DMS114 treated with DMSO at 0.1 percent for 48 hours (cell line): Measurements from ENCODE around the gene RBBP4.
A peak's percentile ranks its signal among the peaks of the same experiment; 100 is the strongest.
"Not testable (repeated sequence)": the region's sequence is repeated elsewhere in the genome, so short reads cannot be mapped to it uniquely, and the experiment has no call there.

Source experiments
- DNase-seq: peaks from one replicate; lab custom pipeline; 2025; ENCODE audit not compliant: unreplicated experiment; lab: John Stamatoyannopoulos, UW

Gene RBBP4

GRCh38 chr1:32636914-32637645, 13.9 kb upstream of the RBBP4 start:
- DNase-seq = no peak

GRCh38 chr1:32639489-32640075, 11.4 kb upstream of the RBBP4 start:
- no peak for DNase-seq

GRCh38 chr1:32642292-32642827, 8.6 kb upstream of the RBBP4 start:
- not testable (repeated sequence) for DNase-seq

- no peak for DNase-seq
These were observed 6.6 kb upstream of the RBBP4 start for GRCh38 chr1:32644426-32644825.

DNA sequence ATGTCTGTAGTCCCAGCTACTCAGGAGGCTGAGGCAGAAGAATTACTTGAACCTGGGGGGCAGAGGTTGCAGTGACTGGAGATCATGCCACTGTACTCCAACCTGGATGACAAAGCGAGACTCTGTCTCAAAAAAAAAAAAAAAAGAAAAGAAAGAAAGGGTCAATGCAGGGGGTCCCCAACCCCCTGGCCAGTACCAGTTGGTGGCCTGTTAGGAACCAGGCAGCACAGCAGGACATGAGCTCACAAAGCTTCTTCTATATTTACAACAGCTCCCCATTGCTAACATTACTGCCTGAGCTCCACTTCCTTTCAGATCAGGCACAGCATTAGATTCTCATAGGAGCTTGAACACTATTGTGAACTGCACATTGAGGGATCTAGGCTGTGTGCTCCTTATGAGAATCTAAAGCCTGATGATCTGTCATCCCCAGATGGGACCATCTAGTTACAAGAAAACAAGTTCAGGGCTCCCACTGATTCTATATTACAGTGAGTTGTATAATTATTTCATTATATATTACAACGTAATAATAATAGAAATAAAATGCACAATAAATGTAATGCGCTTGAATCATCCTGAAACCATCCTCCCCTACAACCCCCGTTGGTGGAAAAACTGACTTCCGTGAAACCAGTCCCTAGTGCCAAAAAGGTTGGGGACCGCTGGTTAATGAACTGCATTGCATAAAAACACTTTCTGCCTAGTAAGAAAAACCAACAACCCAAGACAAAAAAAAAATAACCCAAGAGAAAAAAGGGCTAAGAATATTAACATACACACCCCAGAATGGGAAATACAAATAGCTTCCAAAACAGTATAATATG, 3.5 kb upstream of the RBBP4 start:
- DNase-seq = no peak

DNA sequence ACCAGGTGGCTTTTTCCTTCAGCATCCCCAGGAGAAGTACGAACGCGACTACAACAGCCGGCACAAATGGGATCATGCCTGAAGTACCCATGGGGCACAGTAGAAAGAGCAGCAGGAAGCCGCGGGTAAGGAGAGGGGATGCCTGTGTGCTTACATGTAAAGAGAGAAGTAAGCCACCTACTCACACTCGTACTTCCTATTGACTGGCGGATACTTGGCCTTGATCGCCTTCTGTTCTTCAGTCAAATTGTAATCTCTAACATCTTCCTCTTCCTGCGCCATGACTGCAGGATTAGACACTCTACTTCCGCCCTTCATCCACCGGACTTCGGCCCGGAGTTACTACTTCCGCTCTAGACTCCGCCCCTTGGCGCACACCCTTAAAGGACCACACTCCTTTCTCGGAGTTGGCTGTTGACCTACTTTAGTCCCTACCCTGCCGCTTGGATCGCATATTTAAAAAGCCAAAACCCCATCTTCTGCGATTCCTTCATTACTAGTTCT, 708 bp upstream of the RBBP4 start, which contains the start of gene ZBTB8OS:
Gene ZBTB8OS (minus strand): TSS at position 303 of the 504 bp plus-strand sequence. CDS start 21 bp downstream, at position 282.
- DNase-seq = peak; percentile 96

DNA sequence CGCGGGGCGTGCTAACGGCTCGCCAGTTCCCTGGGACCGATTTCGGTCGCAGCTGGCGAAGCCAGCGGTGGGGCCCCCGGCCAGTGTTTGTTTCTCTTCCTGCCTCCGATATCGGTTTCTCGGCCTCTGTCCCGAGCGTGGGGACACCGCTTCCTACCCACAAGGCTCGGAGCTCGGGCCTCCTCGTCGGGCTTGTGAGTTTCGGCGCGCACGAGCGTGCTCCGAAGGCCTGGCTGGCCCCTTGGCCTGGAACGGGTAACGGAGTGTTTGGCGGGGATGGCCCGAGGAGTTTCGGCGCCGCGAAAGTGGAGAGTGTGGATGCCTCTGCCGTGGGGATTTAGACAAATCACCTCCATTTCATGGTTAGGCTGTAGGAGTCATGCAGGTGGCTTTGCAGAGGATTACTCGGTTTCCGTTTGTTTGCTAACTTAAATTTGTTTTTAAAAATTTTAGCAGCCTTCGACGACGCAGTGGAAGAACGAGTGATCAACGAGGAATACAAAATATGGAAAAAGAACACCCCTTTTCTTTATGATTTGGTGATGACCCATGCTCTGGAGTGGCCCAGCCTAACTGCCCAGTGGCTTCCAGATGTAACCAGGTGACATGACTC, 559 bp downstream of the RBBP4 start:
- no peak for DNase-seq

GRCh38 chr1:32652244-32652962, 1.4 kb downstream of the RBBP4 start:
- DNase-seq = no peak

DNA sequence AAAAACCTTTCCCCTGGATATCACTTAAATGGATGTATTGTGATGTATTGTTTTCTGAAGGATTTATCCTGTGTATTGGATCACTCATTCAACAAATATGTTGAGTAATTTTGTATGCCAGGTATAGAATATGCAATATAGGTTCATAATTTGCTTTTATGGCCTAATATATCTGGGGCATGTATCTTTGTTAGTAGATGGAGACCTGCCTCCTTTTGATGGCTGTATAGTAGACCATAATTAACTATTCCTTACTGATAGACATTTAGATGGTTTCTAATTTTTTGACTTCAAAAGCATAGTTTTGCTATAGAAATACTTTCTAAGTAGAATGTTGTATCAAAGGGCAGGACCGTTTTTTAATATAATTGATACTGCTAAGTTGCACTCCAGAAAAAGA, 8.6 kb downstream of the RBBP4 start:
- no peak for DNase-seq

DNA sequence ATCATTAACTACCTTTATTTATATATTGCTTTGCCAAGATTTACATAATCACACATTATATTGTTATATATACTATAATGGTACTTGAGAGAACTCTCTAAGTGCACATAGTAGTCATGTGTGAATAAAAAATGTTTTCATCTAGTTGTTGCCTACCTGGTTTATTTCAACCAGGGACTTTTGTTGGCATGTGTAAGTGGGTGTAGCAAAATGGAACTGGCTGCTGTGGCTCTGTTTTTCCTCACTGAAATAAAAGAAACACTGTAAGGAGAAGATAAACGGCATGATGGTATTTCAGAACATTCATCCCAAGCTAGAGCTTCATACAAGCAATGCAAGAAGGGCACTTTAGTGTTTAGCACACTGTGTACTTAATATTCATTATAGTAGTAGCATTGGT, 14.9 kb downstream of the RBBP4 start:
- no peak for DNase-seq

GRCh38 chr1:32666901-32667566, 16.0 kb downstream of the RBBP4 start:
- no peak for DNase-seq

- not testable (repeated sequence) for DNase-seq
These were observed 17.7 kb downstream of the RBBP4 start for GRCh38 chr1:32668716-32669115.

DNA sequence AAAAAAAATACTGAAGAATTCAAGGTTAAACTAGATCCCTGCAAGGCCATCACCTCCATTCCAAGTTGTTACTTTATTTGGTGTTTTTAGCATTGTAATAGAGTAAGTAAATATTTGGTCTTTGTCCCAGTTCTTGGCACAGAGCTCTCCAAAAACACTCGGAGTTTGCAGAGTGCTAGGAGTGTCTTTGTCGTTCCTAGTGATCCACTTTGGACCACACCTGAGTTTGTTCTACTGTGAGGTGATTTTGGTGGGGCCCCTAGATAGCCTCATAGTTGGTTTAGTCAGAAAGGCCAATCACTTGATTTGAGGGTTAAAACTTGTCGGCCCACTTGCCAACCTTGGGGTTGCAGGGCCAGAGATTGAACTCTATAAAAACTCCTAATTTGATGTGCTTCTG, 25.9 kb downstream of the RBBP4 start:
- DNase-seq = no peak

- not testable (repeated sequence) for DNase-seq
These were observed 29.0 kb downstream of the RBBP4 start for GRCh38 chr1:32679993-32680392.

- DNase-seq = no peak
These were observed 29.6 kb downstream of the RBBP4 start for GRCh38 chr1:32680642-32681041.

- DNase-seq = no peak
These were observed 30.5 kb downstream of the RBBP4 start for GRCh38 chr1:32681509-32681908.

DNA sequence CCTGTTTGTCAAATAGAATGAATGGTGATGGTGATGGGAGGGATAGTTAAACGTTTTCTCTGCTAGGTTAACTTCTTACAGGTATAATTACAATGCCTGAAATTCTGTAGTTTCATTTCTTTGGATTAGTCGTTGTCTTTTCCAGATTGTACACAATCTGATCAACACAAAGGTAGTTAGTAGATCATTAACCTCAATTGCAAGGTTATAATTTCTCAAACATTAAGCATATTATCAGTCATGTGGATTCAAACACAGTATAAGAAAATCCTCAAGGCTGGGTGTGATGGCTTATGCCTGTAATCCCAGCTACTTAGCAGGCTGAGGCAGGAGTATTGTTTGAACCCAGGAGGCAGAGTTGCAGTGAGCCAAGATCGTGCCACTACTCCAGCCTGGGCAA, 31.0 kb downstream of the RBBP4 start:
- no peak for DNase-seq

GRCh38 chr1:32683397-32683796, 32.4 kb downstream of the RBBP4 start:
- no peak for DNase-seq

- no peak for DNase-seq
These were observed 33.3 kb downstream of the RBBP4 start for GRCh38 chr1:32684167-32684811.
